ENCODE data around the gene CACNB1.

DNA sequence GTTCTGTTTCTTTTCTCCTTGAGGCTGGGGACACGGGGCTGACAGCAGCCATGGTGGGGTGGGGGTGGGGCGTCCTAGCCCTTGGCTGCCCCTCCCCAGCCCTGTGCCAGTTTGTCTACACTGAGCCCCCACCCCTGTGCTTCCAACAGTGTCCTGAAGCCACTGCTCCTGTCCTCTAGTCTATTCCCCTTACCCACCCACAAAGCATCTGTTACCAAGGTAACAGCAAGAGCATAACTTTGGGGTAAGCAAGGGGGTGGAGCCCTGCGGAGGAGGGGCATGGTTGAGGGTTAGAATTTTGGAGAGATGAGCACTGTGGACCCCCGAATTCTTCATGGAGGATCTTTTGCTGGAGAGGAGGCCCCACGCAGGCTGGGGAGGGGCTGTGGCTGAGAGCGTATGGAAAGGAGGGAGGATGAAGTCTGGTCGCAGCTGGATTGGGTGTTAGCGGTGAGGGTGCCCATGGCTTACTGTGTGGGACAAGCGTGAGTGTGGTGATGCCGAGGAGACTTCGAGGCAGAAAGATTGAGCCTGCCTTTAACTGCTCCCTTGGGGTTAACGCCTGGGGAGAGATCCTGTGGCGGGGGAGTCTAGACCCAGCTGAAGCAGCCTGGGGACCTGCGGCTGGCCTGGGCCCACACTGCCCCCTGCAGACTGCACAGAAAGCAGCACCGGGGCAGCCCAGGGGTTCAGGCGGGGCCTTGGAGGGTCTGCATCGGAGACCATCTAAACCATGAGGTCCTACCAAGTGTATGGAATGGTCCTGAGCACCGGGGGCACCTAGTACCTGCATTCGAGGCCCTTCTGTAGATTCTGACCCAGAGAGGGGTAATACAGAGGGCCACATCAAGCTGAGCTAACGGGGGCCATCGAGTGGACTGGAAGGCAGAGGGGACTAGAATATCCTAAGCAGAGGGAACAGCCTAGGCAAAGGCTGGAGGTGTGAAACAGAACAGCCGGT, 34.4 kb upstream of the CACNB1 start:
- TF ChIP-seq PPARA (CRISPR knock-in tag; IDR thresholded peaks at IDR 0.05; ENCODE audit: borderline replicate concordance) (no peak), TCF4 (CRISPR knock-in tag; IDR thresholded peaks at IDR 0.05; ENCODE audit: borderline replicate concordance) (no peak), ZC3H10 (CRISPR knock-in tag; IDR thresholded peaks at IDR 0.05) (no peak), BACH2 (CRISPR knock-in tag; IDR thresholded peaks at IDR 0.05; ENCODE audit: borderline replicate concordance) (no peak), CSDC2 (CRISPR knock-in tag; IDR thresholded peaks at IDR 0.05) (no peak), ZFP3 (CRISPR knock-in tag; IDR thresholded peaks at IDR 0.05) (no peak)
- TF ChIP-seq, protein P1, sequence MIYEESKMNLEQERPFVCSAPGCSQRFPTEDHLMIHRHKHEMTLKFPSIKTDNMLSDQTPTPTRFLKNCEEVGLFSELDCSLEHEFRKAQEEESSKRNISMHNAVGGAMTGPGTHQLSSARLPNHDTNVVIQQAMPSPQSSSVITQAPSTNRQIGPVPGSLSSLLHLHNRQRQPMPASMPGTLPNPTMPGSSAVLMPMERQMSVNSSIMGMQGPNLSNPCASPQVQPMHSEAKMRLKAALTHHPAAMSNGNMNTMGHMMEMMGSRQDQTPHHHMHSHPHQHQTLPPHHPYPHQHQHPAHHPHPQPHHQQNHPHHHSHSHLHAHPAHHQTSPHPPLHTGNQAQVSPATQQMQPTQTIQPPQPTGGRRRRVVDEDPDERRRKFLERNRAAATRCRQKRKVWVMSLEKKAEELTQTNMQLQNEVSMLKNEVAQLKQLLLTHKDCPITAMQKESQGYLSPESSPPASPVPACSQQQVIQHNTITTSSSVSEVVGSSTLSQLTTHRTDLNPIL (CRISPR knock-in tag; IDR thresholded peaks at IDR 0.05; ENCODE audit: low read depth) = no peak
- TF ChIP-seq, protein P2, sequence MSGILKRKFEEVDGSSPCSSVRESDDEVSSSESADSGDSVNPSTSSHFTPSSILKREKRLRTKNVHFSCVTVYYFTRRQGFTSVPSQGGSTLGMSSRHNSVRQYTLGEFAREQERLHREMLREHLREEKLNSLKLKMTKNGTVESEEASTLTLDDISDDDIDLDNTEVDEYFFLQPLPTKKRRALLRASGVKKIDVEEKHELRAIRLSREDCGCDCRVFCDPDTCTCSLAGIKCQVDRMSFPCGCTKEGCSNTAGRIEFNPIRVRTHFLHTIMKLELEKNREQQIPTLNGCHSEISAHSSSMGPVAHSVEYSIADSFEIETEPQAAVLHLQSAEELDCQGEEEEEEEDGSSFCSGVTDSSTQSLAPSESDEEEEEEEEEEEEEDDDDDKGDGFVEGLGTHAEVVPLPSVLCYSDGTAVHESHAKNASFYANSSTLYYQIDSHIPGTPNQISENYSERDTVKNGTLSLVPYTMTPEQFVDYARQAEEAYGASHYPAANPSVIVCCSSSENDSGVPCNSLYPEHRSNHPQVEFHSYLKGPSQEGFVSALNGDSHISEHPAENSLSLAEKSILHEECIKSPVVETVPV (CRISPR knock-in tag; IDR thresholded peaks at IDR 0.05) = no peak
- TF ChIP-seq, protein P3, sequence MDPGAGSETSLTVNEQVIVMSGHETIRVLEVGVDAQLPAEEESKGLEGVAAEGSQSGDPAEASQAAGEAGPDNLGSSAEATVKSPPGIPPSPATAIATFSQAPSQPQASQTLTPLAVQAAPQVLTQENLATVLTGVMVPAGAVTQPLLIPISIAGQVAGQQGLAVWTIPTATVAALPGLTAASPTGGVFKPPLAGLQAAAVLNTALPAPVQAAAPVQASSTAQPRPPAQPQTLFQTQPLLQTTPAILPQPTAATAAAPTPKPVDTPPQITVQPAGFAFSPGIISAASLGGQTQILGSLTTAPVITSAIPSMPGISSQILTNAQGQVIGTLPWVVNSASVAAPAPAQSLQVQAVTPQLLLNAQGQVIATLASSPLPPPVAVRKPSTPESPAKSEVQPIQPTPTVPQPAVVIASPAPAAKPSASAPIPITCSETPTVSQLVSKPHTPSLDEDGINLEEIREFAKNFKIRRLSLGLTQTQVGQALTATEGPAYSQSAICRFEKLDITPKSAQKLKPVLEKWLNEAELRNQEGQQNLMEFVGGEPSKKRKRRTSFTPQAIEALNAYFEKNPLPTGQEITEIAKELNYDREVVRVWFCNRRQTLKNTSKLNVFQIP (CRISPR knock-in tag; IDR thresholded peaks at IDR 0.05; ENCODE audit: borderline replicate concordance, low read depth) = no peak

Data from SK-N-SH treated with all-trans-retinoic acid at 6 μM for 48 hours (cell line).